ENCODE results near the gene KBTBD13.
"Not testable (repeated sequence)": the region's sequence is repeated elsewhere in the genome, so short reads cannot be mapped to it uniquely, and the experiment has no call there.

The KBTBD13 gene

DNA sequence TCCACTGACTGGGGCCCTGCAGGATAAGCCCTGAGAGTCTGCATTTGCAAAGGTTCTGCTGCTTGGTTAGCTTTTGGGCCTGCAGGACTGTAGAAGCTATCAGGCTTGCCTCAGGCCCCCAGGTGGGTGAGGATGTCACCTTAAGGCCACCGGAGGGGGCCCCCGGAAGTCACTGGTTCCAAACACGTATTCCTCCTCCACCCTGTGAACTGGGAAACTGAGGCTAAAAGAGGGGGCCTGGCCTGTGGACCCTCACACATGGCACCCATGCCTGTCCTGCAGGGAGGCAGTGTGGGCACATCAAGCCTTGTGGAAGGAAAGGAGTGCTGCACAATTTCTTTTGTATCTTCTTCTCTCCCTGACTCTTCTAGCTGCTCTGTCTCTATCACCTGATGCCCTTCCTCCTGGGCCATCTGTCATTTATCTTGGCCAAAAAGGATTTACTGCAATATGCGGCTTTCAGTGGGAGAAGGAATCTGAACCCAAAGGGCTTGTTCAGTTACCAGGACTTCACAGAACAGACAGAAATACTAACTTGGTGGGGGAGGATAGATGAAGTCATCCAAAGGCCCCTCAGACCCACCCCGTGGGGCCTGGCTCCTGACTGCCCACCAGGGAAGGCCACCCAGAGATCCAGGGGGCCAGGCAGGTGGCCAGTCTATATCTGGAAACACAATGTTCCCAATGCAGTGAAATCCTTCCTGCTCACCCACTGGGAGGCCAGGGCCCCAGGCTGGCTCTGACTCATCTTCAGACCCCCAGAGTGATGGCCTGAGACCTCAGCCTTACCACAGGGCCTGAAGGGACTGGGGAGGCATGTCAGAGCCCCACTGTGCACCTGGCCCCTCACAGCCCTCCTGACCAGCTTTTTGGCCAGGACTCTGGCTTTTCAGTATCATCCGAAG is 20.2 kb downstream of the KBTBD13 start:
- no peak for DNase-seq
- H3K27ac ChIP-seq (ENCODE audit: low read length, poor library complexity, severe bottlenecking): no peak overlapping the region
- H3K4me2 ChIP-seq (ENCODE audit: low read length, poor library complexity, severe bottlenecking): no peak overlapping the region
- no peak overlapping the region for H2BK5ac ChIP-seq (ENCODE audit: low read depth, low read length, poor library complexity, severe bottlenecking)
- H3K4me1 ChIP-seq (ENCODE audit: control insufficient read depth, insufficient read depth, low read depth, low read length): peaks cover 23% of the 10 kb centered on the region
- no peaks in the 10 kb centered on the region for H3K27me3 ChIP-seq (ENCODE audit: control insufficient read depth in 1 of 2, insufficient read depth in 1 of 2, low read length in 2 of 2)
- H3K14ac ChIP-seq (ENCODE audit: low read length in 2 of 2): no peak overlapping the region
- no peak overlapping the region for H3K4ac ChIP-seq (ENCODE audit: low read depth in 1 of 2, low read length in 2 of 2)
- no peak overlapping the region for H2AFZ ChIP-seq (ENCODE audit: low read depth, low read length)
- no peak overlapping the region for H2BK12ac ChIP-seq (ENCODE audit: low read length in 2 of 2)
- no peak overlapping the region for H2BK120ac ChIP-seq (ENCODE audit: low read depth, low read length)
- 86% methylated on average over 6 of the region's 6 CpGs for WGBS
- no peak overlapping the region for H3K9ac ChIP-seq (ENCODE audit: low read length)
- no peak overlapping the region for H3K18ac ChIP-seq (ENCODE audit: low read depth in 1 of 2, low read length in 2 of 2)
- no peak overlapping the region for H4K91ac ChIP-seq (ENCODE audit: low read length)
- no peak overlapping the region for H3K4me3 ChIP-seq (ENCODE audit: insufficient read depth in 1 of 2, low read depth in 1 of 2, low read length in 2 of 2)
- H3K36me3 ChIP-seq (ENCODE audit: control insufficient read depth in 1 of 2, insufficient read depth in 2 of 2, low read depth in 1 of 2, low read length in 2 of 2): peaks cover 51 to 52% of the 10 kb centered on the region in 2 experiments
- no peak overlapping the region for H2BK15ac ChIP-seq (ENCODE audit: low read depth, poor library complexity, severe bottlenecking)
- H3K23ac ChIP-seq (ENCODE audit: low read length in 2 of 2): no peak overlapping the region
- no peak overlapping the region for H2AK5ac ChIP-seq (ENCODE audit: low read length, severe bottlenecking)
- no peak overlapping the region for H4K8ac ChIP-seq (ENCODE audit: low read length)
- no peaks in the 10 kb centered on the region for H3K9me3 ChIP-seq (ENCODE audit: control insufficient read depth, low read length)
- no peaks in the 10 kb centered on the region for H3K79me1 ChIP-seq (replicated peaks; ENCODE audit: low read length, poor library complexity, severe bottlenecking)

DNA sequence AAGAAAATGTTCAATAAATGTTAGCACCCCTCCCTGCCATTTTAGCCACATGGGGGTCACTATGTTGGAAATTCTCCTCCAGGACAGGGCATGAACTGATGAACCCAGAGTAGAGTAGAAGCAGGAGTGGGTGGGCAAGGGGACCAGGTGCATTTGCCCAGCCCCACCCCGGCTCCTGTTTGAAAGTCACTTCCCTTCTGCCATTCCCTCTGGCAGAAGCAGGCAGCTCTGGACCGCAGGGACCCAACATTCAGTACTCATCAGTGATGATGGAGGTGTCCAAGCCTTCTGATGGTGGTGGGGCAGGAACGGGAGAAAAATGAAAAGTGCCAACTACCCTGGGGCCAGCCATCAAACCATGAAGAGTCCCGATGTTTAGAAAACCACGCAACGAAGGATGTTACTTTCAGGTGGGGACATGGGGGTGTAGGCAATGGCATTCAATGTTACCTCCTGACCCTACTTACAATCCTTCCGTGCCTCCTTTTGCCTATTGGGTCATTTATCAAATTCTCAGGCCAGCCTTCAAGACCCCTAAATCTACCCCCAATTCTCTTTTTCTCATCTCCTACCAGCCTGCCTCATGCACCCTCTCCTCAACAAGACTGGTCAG is 21.2 kb downstream of the KBTBD13 start:
- Histone ChIP-seq H2BK120ac (ENCODE audit: low read depth, low read length) (no peak overlapping the region), H3K18ac (ENCODE audit: low read depth in 1 of 2, low read length in 2 of 2) (no peak overlapping the region), H2BK12ac (ENCODE audit: low read length in 2 of 2) (no peak overlapping the region), H3K27me3 (ENCODE audit: control insufficient read depth in 1 of 2, insufficient read depth in 1 of 2, low read length in 2 of 2) (no peaks in the 10 kb centered on the region), H3K4ac (ENCODE audit: low read depth in 1 of 2, low read length in 2 of 2) (no peak overlapping the region), H3K23ac (ENCODE audit: low read length in 2 of 2) (no peak overlapping the region), H3K9me3 (ENCODE audit: control insufficient read depth, low read length) (no peaks in the 10 kb centered on the region), H2AK5ac (ENCODE audit: low read length, severe bottlenecking) (no peak overlapping the region), H4K91ac (ENCODE audit: low read length) (no peak overlapping the region), H3K27ac (ENCODE audit: low read length, poor library complexity, severe bottlenecking) (no peak overlapping the region), H3K79me1 (replicated peaks; ENCODE audit: low read length, poor library complexity, severe bottlenecking) (no peaks in the 10 kb centered on the region), H2BK5ac (ENCODE audit: low read depth, low read length, poor library complexity, severe bottlenecking) (no peak overlapping the region), H3K14ac (ENCODE audit: low read length in 2 of 2) (no peak overlapping the region), H3K9ac (ENCODE audit: low read length) (no peak overlapping the region), H3K4me2 (ENCODE audit: low read length, poor library complexity, severe bottlenecking) (no peak overlapping the region), H4K8ac (ENCODE audit: low read length) (no peak overlapping the region), H2BK15ac (ENCODE audit: low read depth, poor library complexity, severe bottlenecking) (no peak overlapping the region), H3K36me3 (ENCODE audit: control insufficient read depth in 1 of 2, insufficient read depth in 2 of 2, low read depth in 1 of 2, low read length in 2 of 2) (peaks cover 56 to 59% of the 10 kb centered on the region in 2 experiments), H3K4me1 (ENCODE audit: control insufficient read depth, insufficient read depth, low read depth, low read length) (peaks cover 28% of the 10 kb centered on the region), H2AFZ (ENCODE audit: low read depth, low read length) (no peak overlapping the region), H3K4me3 (ENCODE audit: insufficient read depth in 1 of 2, low read depth in 1 of 2, low read length in 2 of 2) (no peak overlapping the region)
- DNase-seq: no peak
- 94% methylated on average over 6 of the region's 7 CpGs for WGBS

GRCh38 chr15:65099336-65099735 is 22.8 kb downstream of the KBTBD13 start:
- H2BK12ac ChIP-seq (ENCODE audit: low read length in 2 of 2): no peak overlapping the region
- H2BK15ac ChIP-seq (ENCODE audit: low read depth, poor library complexity, severe bottlenecking): no peak overlapping the region
- no peaks in the 10 kb centered on the region for H3K27me3 ChIP-seq (ENCODE audit: control insufficient read depth in 1 of 2, insufficient read depth in 1 of 2, low read length in 2 of 2)
- H2AFZ ChIP-seq (ENCODE audit: low read depth, low read length): no peak overlapping the region
- no peak overlapping the region for H3K4me3 ChIP-seq (ENCODE audit: insufficient read depth in 1 of 2, low read depth in 1 of 2, low read length in 2 of 2)
- no peak overlapping the region for H3K27ac ChIP-seq (ENCODE audit: low read length, poor library complexity, severe bottlenecking)
- H3K18ac ChIP-seq (ENCODE audit: low read depth in 1 of 2, low read length in 2 of 2): no peak overlapping the region
- peaks cover 46 to 66% of the 10 kb centered on the region in 2 experiments for H3K36me3 ChIP-seq (ENCODE audit: control insufficient read depth in 1 of 2, insufficient read depth in 2 of 2, low read depth in 1 of 2, low read length in 2 of 2)
- DNase-seq: no peak
- no peak overlapping the region for H2BK5ac ChIP-seq (ENCODE audit: low read depth, low read length, poor library complexity, severe bottlenecking)
- H3K79me1 ChIP-seq (replicated peaks; ENCODE audit: low read length, poor library complexity, severe bottlenecking): no peaks in the 10 kb centered on the region
- H3K4me1 ChIP-seq (ENCODE audit: control insufficient read depth, insufficient read depth, low read depth, low read length): peaks cover 26% of the 10 kb centered on the region
- no peak overlapping the region for H3K9ac ChIP-seq (ENCODE audit: low read length)
- no peak overlapping the region for H2AK5ac ChIP-seq (ENCODE audit: low read length, severe bottlenecking)
- H4K91ac ChIP-seq (ENCODE audit: low read length): no peak overlapping the region
- H3K9me3 ChIP-seq (ENCODE audit: control insufficient read depth, low read length): no peaks in the 10 kb centered on the region
- WGBS: 91% methylated on average over 5 of the region's 5 CpGs
- H3K14ac ChIP-seq (ENCODE audit: low read length in 2 of 2): no peak overlapping the region
- no peak overlapping the region for H4K8ac ChIP-seq (ENCODE audit: low read length)
- no peak overlapping the region for H2BK120ac ChIP-seq (ENCODE audit: low read depth, low read length)
- H3K4ac ChIP-seq (ENCODE audit: low read depth in 1 of 2, low read length in 2 of 2): no peak overlapping the region
- H3K4me2 ChIP-seq (ENCODE audit: low read length, poor library complexity, severe bottlenecking): no peak overlapping the region
- no peak overlapping the region for H3K23ac ChIP-seq (ENCODE audit: low read length in 2 of 2)

GRCh38 chr15:65099801-65100200 is 23.3 kb downstream of the KBTBD13 start:
- WGBS: 99% methylated on average over 7 of the region's 10 CpGs
- not testable (repeated sequence) for H3K79me1 ChIP-seq (replicated peaks; ENCODE audit: low read length, poor library complexity, severe bottlenecking); H2AK5ac ChIP-seq (ENCODE audit: low read length, severe bottlenecking); H3K27me3 ChIP-seq (ENCODE audit: control insufficient read depth in 1 of 2, insufficient read depth in 1 of 2, low read length in 2 of 2); H4K8ac ChIP-seq (ENCODE audit: low read length); DNase-seq; H4K91ac ChIP-seq (ENCODE audit: low read length); H2BK120ac ChIP-seq (ENCODE audit: low read depth, low read length); H3K27ac ChIP-seq (ENCODE audit: low read length, poor library complexity, severe bottlenecking); H3K9ac ChIP-seq (ENCODE audit: low read length); H3K9me3 ChIP-seq (ENCODE audit: control insufficient read depth, low read length); H3K4ac ChIP-seq (ENCODE audit: low read depth in 1 of 2, low read length in 2 of 2); H3K18ac ChIP-seq (ENCODE audit: low read depth in 1 of 2, low read length in 2 of 2); H3K14ac ChIP-seq (ENCODE audit: low read length in 2 of 2); H2AFZ ChIP-seq (ENCODE audit: low read depth, low read length); H2BK15ac ChIP-seq (ENCODE audit: low read depth, poor library complexity, severe bottlenecking); H3K4me2 ChIP-seq (ENCODE audit: low read length, poor library complexity, severe bottlenecking); H3K23ac ChIP-seq (ENCODE audit: low read length in 2 of 2); H2BK12ac ChIP-seq (ENCODE audit: low read length in 2 of 2); H2BK5ac ChIP-seq (ENCODE audit: low read depth, low read length, poor library complexity, severe bottlenecking); H3K4me3 ChIP-seq (ENCODE audit: insufficient read depth in 1 of 2, low read depth in 1 of 2, low read length in 2 of 2)
- peaks cover 41 to 70% of the 10 kb centered on the region in 2 experiments for H3K36me3 ChIP-seq (ENCODE audit: control insufficient read depth in 1 of 2, insufficient read depth in 2 of 2, low read depth in 1 of 2, low read length in 2 of 2)
- peaks cover 24% of the 10 kb centered on the region for H3K4me1 ChIP-seq (ENCODE audit: control insufficient read depth, insufficient read depth, low read depth, low read length)
